Measurements from ENCODE around the gene ANGPT4.
A peak's percentile ranks its signal among the peaks of the same experiment; 100 is the strongest.
"Not testable (repeated sequence)": the region's sequence is repeated elsewhere in the genome, so short reads cannot be mapped to it uniquely, and the experiment has no call there.

The ANGPT4 gene

GRCh38 chr20:842547-842940 is 73.6 kb downstream of the ANGPT4 start:
- no peak for DNase-seq

- no peak for DNase-seq
Observed at GRCh38 chr20:841568-842546, 74.3 kb downstream of the ANGPT4 start.

GRCh38 chr20:840858-841567 is 75.1 kb downstream of the ANGPT4 start:
- DNase-seq = no peak

GRCh38 chr20:840503-840857 is 75.7 kb downstream of the ANGPT4 start:
- DNase-seq = no peak

- no peak for DNase-seq
Observed at GRCh38 chr20:839626-840025, 76.5 kb downstream of the ANGPT4 start.

- no peak for DNase-seq
Observed at GRCh38 chr20:839015-839414, 77.1 kb downstream of the ANGPT4 start.

GRCh38 chr20:836190-836589 is 79.9 kb downstream of the ANGPT4 start:
- DNase-seq = no peak

- DNase-seq = no peak
Observed at GRCh38 chr20:835608-836045, 80.5 kb downstream of the ANGPT4 start.

- DNase-seq = no peak
Observed at GRCh38 chr20:834151-834746, 81.9 kb downstream of the ANGPT4 start.

GRCh38 chr20:833450-834150 is 82.5 kb downstream of the ANGPT4 start, which contains the start of gene FAM110A:
FAM110A (plus strand) TSS chr20:833715; CDS start chr20:844805, 11,090 bp downstream.
- peak; percentile 79 to 92 for DNase-seq

GRCh38 chr20:833121-833449 is 83.0 kb downstream of the ANGPT4 start:
- DNase-seq = no peak

GRCh38 chr20:831956-832355 is 84.2 kb downstream of the ANGPT4 start:
- no peak for DNase-seq

- no peak for DNase-seq
Observed at GRCh38 chr20:831251-831650, 84.9 kb downstream of the ANGPT4 start.

GRCh38 chr20:830011-830521 is 86.1 kb downstream of the ANGPT4 start:
- no peak for DNase-seq

GRCh38 chr20:829551-829950 is 86.6 kb downstream of the ANGPT4 start:
- no peak for DNase-seq

- no peak for DNase-seq
Observed at GRCh38 chr20:828987-829386, 87.1 kb downstream of the ANGPT4 start.

GRCh38 chr20:827981-828380 is 88.2 kb downstream of the ANGPT4 start:
- DNase-seq = not testable (repeated sequence)

- DNase-seq = no peak
Observed at GRCh38 chr20:826695-827323, 89.3 kb downstream of the ANGPT4 start.

- DNase-seq = no peak
Observed at GRCh38 chr20:825710-826421, 90.3 kb downstream of the ANGPT4 start.

- DNase-seq = no peak
Observed at GRCh38 chr20:824916-825315, 91.2 kb downstream of the ANGPT4 start.

- no peak for DNase-seq
Observed at GRCh38 chr20:824490-824889, 91.6 kb downstream of the ANGPT4 start.

- DNase-seq = no peak
Observed at GRCh38 chr20:823574-823902, 92.6 kb downstream of the ANGPT4 start.
